ENCODE data around the gene OLFM2. TPM values are rescaled to one million over a fixed set of nuclear protein-coding genes. Genes with fewer than 3 reads are reported as not detected.

Gene OLFM2
- polyA plus RNA-seq, 2 of the 4 experiments (the other 2 are of a cell fraction): 6.5 to 8.0 TPM

DNA sequence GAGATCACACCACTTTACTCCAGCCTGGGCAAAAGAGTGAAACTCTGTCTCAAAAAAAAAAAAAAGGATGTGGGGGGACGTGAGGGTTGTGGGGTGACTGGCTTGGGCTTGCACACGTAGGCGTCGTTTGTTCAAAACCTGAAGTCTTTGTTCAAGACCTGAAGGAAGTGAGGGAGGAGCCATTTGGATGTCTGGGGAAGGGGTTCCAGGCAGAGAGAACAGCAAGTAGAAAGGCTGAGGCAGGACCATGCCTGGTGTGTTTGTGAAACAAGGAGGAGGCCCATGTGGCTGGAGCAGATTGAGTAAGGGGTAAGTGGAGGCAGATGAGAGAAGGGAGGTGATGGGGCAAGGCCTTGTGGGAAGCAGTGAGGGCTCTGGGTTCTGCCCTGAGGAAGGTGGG is 73.4 kb downstream of the OLFM2 start:
- no peak overlapping the region for H3K27ac ChIP-seq
- H3K4me3 ChIP-seq: no peak overlapping the region
- FAIRE-seq: no peak
- TF ChIP-seq HEYL (CRISPR knock-in tag; IDR thresholded peaks at IDR 0.05): no peak
- no peak for TF ChIP-seq FOSB (CRISPR knock-in tag; IDR thresholded peaks at IDR 0.05)
- TF ChIP-seq, protein P1, sequence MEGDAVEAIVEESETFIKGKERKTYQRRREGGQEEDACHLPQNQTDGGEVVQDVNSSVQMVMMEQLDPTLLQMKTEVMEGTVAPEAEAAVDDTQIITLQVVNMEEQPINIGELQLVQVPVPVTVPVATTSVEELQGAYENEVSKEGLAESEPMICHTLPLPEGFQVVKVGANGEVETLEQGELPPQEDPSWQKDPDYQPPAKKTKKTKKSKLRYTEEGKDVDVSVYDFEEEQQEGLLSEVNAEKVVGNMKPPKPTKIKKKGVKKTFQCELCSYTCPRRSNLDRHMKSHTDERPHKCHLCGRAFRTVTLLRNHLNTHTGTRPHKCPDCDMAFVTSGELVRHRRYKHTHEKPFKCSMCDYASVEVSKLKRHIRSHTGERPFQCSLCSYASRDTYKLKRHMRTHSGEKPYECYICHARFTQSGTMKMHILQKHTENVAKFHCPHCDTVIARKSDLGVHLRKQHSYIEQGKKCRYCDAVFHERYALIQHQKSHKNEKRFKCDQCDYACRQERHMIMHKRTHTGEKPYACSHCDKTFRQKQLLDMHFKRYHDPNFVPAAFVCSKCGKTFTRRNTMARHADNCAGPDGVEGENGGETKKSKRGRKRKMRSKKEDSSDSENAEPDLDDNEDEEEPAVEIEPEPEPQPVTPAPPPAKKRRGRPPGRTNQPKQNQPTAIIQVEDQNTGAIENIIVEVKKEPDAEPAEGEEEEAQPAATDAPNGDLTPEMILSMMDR (IDR thresholded peaks at IDR 0.05): no peak
- TF ChIP-seq, protein P2, sequence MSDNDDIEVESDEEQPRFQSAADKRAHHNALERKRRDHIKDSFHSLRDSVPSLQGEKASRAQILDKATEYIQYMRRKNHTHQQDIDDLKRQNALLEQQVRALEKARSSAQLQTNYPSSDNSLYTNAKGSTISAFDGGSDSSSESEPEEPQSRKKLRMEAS (IDR thresholded peaks at IDR 0.05): no peak
- no peak for TF ChIP-seq HDAC2 (IDR thresholded peaks at IDR 0.05)
- TF ChIP-seq RAD21 (conservative IDR thresholded peaks at IDR 0.05 in 1 of 2, IDR thresholded peaks at IDR 0.05 in 1 of 2): no peak
- TF ChIP-seq, protein P3, sequence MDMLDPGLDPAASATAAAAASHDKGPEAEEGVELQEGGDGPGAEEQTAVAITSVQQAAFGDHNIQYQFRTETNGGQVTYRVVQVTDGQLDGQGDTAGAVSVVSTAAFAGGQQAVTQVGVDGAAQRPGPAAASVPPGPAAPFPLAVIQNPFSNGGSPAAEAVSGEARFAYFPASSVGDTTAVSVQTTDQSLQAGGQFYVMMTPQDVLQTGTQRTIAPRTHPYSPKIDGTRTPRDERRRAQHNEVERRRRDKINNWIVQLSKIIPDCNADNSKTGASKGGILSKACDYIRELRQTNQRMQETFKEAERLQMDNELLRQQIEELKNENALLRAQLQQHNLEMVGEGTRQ (IDR thresholded peaks at IDR 0.05): no peak
- no peak for TF ChIP-seq MAZ (IDR thresholded peaks at IDR 0.05; ENCODE audit: borderline replicate concordance, low read depth, low read length)
- TF ChIP-seq GATA3 (IDR thresholded peaks at IDR 0.05; ENCODE audit: borderline replicate concordance): no peak
- TF ChIP-seq, protein P4, sequence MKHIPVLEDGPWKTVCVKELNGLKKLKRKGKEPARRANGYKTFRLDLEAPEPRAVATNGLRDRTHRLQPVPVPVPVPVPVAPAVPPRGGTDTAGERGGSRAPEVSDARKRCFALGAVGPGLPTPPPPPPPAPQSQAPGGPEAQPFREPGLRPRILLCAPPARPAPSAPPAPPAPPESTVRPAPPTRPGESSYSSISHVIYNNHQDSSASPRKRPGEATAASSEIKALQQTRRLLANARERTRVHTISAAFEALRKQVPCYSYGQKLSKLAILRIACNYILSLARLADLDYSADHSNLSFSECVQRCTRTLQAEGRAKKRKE (CRISPR knock-in tag; IDR thresholded peaks at IDR 0.05; ENCODE audit: low read depth): no peak
- TF ChIP-seq SMC3 (IDR thresholded peaks at IDR 0.05): no peak
- no peak for TF ChIP-seq EHMT2 (IDR thresholded peaks at IDR 0.05; ENCODE audit: low read depth)
- TF ChIP-seq SREBF2 (IDR thresholded peaks at IDR 0.05): no peak
- TF ChIP-seq RFX5 (IDR thresholded peaks at IDR 0.05): no peak
- no peak for TF ChIP-seq RARB (CRISPR knock-in tag; IDR thresholded peaks at IDR 0.05)
- TF ChIP-seq, protein P5, sequence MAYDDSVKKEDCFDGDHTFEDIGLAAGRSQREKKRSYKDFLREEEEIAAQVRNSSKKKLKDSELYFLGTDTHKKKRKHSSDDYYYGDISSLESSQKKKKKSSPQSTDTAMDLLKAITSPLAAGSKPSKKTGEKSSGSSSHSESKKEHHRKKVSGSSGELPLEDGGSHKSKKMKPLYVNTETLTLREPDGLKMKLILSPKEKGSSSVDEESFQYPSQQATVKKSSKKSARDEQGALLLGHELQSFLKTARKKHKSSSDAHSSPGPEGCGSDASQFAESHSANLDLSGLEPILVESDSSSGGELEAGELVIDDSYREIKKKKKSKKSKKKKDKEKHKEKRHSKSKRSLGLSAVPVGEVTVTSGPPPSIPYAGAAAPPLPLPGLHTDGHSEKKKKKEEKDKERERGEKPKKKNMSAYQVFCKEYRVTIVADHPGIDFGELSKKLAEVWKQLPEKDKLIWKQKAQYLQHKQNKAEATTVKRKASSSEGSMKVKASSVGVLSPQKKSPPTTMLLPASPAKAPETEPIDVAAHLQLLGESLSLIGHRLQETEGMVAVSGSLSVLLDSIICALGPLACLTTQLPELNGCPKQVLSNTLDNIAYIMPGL (CRISPR knock-in tag; IDR thresholded peaks at IDR 0.05; ENCODE audit: borderline replicate concordance): no peak
- TF ChIP-seq RNF2 (IDR thresholded peaks at IDR 0.05; ENCODE audit: borderline replicate concordance, low read depth): no peak
- POLR2A ChIA-PET: no interaction called here
- no peaks in the 10 kb centered on the region for H3K4me1 ChIP-seq
- no peaks in the 10 kb centered on the region for H3K9me3 ChIP-seq
- no peak for DNase-seq (ENCODE audit: low read depth in 1 of 2, low spot score in 1 of 2)
- no peak for ATAC-seq
- WGBS (ENCODE audit: missing lambda C conversion rate): 71% methylated on average over 4 of the region's 4 CpGs
- H3K4me2 ChIP-seq: no peak overlapping the region
- CTCF ChIA-PET: interaction anchor here (0.8 kb wide), 1 partner anchor 15 kb away, joined by 3 read pairs; no protein-coding TSS in a partner anchor

DNA sequence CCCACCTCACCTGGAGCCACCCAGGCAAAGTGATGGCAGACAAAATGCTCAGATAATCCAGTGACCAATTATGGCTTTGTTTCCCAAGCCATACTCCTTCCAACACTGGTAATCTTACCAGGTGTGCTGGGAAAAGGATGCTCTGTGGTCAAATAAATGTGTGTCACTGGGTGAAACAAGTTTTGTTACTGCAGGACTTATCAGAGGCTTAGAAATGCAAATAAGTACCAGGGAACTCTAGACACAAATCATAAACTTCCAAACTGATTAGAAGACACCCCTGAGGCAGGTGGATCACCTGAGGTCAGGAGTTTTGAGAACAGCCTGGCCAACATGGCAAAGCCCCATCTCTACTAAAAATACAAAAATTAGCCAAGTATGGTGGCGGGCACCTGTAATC is 74.8 kb downstream of the OLFM2 start:
- no peak for FAIRE-seq
- CTCF ChIA-PET: no interaction called here
- TF ChIP-seq, protein P6, sequence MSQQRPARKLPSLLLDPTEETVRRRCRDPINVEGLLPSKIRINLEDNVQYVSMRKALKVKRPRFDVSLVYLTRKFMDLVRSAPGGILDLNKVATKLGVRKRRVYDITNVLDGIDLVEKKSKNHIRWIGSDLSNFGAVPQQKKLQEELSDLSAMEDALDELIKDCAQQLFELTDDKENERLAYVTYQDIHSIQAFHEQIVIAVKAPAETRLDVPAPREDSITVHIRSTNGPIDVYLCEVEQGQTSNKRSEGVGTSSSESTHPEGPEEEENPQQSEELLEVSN (IDR thresholded peaks at IDR 0.05; ENCODE audit: borderline replicate concordance, low read depth): no peak
- no peak for TF ChIP-seq NFE2L2 (conservative IDR thresholded peaks at IDR 0.05; ENCODE audit: low read length)
- TF ChIP-seq HEYL (CRISPR knock-in tag; IDR thresholded peaks at IDR 0.05): no peak
- TF ChIP-seq FOSB (CRISPR knock-in tag; IDR thresholded peaks at IDR 0.05): no peak
- TF ChIP-seq, protein P7, sequence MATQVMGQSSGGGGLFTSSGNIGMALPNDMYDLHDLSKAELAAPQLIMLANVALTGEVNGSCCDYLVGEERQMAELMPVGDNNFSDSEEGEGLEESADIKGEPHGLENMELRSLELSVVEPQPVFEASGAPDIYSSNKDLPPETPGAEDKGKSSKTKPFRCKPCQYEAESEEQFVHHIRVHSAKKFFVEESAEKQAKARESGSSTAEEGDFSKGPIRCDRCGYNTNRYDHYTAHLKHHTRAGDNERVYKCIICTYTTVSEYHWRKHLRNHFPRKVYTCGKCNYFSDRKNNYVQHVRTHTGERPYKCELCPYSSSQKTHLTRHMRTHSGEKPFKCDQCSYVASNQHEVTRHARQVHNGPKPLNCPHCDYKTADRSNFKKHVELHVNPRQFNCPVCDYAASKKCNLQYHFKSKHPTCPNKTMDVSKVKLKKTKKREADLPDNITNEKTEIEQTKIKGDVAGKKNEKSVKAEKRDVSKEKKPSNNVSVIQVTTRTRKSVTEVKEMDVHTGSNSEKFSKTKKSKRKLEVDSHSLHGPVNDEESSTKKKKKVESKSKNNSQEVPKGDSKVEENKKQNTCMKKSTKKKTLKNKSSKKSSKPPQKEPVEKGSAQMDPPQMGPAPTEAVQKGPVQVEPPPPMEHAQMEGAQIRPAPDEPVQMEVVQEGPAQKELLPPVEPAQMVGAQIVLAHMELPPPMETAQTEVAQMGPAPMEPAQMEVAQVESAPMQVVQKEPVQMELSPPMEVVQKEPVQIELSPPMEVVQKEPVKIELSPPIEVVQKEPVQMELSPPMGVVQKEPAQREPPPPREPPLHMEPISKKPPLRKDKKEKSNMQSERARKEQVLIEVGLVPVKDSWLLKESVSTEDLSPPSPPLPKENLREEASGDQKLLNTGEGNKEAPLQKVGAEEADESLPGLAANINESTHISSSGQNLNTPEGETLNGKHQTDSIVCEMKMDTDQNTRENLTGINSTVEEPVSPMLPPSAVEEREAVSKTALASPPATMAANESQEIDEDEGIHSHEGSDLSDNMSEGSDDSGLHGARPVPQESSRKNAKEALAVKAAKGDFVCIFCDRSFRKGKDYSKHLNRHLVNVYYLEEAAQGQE (IDR thresholded peaks at IDR 0.05): no peak
- no peak for TF ChIP-seq RAD21 (conservative IDR thresholded peaks at IDR 0.05 in 1 of 2, IDR thresholded peaks at IDR 0.05 in 1 of 2)
- no peak for ATAC-seq
- no peaks in the 10 kb centered on the region for H3K4me1 ChIP-seq
- no peaks in the 10 kb centered on the region for H3K9me3 ChIP-seq
- H3K27ac ChIP-seq: no peak overlapping the region
- H3K4me3 ChIP-seq: no peak overlapping the region
- H3K4me2 ChIP-seq: no peak overlapping the region
- POLR2A ChIA-PET: no interaction called here
- 100% methylated on average over 1 of the region's 1 CpG for WGBS (ENCODE audit: missing lambda C conversion rate)
- DNase-seq (ENCODE audit: low read depth in 1 of 2, low spot score in 1 of 2): no peak
